ENCODE data around the gene GIGYF2.

Gene GIGYF2

DNA sequence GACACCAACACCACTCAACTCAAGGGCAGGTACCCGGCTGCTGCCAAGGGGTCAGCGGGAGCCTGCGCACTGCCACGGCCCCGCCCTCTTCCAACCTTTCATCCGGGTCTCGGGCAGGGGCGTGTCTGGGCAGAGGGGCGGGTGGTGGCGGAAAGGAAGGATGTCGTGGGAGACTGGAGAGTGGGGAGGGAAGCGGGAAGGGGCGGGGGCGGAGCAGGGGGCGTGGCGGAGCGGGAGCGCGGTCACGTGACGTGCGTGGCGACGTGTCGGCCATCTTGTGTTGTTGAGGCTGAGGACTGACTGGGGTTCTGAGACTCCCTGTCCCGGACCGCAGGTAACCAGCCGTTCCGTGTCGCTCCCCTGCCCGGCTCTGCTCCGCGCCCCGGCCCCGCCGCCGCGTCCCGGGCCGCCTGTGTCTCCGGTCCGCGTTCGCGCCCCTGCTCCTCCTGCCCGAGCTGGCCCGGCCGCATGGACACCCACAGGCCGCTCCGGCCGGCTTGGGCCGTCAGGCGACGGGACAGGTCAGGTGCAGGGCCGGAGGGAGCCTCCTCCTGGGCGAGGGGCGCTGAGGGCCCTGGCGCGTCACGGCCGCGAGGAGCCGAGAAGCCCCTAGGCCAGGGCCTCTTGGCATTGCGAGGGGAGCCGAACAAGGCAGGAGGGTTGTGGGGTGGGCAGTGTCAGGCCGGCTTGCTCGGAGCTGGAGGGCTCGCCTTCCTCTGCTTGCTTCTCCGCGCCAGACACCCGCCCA lies at the start of gene GIGYF2:
TSS of gene GIGYF2 (plus strand) at position 273 of the 748 bp plus-strand sequence. CDS start 37,867 bp downstream, outside the sequence.
- in situ Hi-C loops (cut with HindIII; ENCODE audit: low pct_unique_long_range_greater_than_20kb, low sequenced_read_pairs): no loop called here

GRCh38 chr2:232649033-232649432 lies 48.1 kb upstream of the GIGYF2 start:
- in situ Hi-C loops (cut with HindIII; ENCODE audit: low pct_unique_long_range_greater_than_20kb, low sequenced_read_pairs): no loop called here
- DNase-seq (ENCODE audit: low read depth in 1 of 2, low spot score in 1 of 2): no peak
- no peak for TF ChIP-seq JUND (IDR thresholded peaks at IDR 0.05; ENCODE audit: low read depth)

More for the DNA sequence above, at the start of gene GIGYF2:
- peak; percentile 72 to 97 for DNase-seq (ENCODE audit: low read depth in 1 of 2, low spot score in 1 of 2)
- no peak for TF ChIP-seq JUND (IDR thresholded peaks at IDR 0.05; ENCODE audit: low read depth)

GRCh38 chr2:232652505-232652851 lies 44.7 kb upstream of the GIGYF2 start:
- in situ Hi-C loops (cut with HindIII; ENCODE audit: low pct_unique_long_range_greater_than_20kb, low sequenced_read_pairs): no loop called here
- TF ChIP-seq JUND (IDR thresholded peaks at IDR 0.05; ENCODE audit: low read depth): no peak

GRCh38 chr2:232653441-232653840 lies 43.7 kb upstream of the GIGYF2 start:
- TF ChIP-seq JUND (IDR thresholded peaks at IDR 0.05; ENCODE audit: low read depth): no peak
- in situ Hi-C loops (cut with HindIII; ENCODE audit: low pct_unique_long_range_greater_than_20kb, low sequenced_read_pairs): no loop called here
- DNase-seq (ENCODE audit: low read depth in 1 of 2, low spot score in 1 of 2): no peak

More at GRCh38 chr2:232652505-232652851, 44.7 kb upstream of the GIGYF2 start:
- no peak for DNase-seq (ENCODE audit: low read depth in 1 of 2, low spot score in 1 of 2)

DNA sequence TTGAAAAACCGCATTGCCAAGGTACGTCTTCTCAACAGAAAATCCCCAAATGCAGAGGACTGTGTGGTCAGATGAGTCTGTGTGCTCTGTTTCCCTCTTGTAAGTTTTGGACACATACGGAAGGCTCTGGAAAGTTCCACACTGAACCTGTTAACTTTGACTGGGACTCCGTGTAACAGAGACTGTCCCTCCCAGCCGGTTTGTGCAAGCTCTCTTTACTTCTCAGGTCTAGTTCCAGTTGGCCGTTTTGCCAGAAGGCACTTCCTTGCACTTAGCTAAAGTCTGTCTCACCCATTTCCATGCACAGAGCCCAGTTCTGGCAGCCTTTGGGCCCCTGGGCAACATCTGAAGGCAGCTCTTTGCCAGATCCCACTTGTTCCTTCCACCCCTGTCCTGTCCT lies 41.7 kb upstream of the GIGYF2 start:
- in situ Hi-C loops (cut with HindIII; ENCODE audit: low pct_unique_long_range_greater_than_20kb, low sequenced_read_pairs): no loop called here
- peak in 1 of 2 experiments; percentile 88 for DNase-seq (ENCODE audit: low read depth in 1 of 2, low spot score in 1 of 2)

GRCh38 chr2:232658217-232658785 lies 38.8 kb upstream of the GIGYF2 start:
- no peak for DNase-seq (ENCODE audit: low read depth in 1 of 2, low spot score in 1 of 2)
- TF ChIP-seq JUND (IDR thresholded peaks at IDR 0.05; ENCODE audit: low read depth): no peak
- in situ Hi-C loops (cut with HindIII; ENCODE audit: low pct_unique_long_range_greater_than_20kb, low sequenced_read_pairs): no loop called here

More for the DNA sequence above, 41.7 kb upstream of the GIGYF2 start:
- TF ChIP-seq JUND (IDR thresholded peaks at IDR 0.05; ENCODE audit: low read depth): no peak

- in situ Hi-C loops (cut with HindIII; ENCODE audit: low pct_unique_long_range_greater_than_20kb, low sequenced_read_pairs): no loop called here
- no peak for TF ChIP-seq JUND (IDR thresholded peaks at IDR 0.05; ENCODE audit: low read depth)
- no peak for DNase-seq (ENCODE audit: low read depth in 1 of 2, low spot score in 1 of 2)
Observed at GRCh38 chr2:232659359-232659758, 37.8 kb upstream of the GIGYF2 start.

GRCh38 chr2:232662486-232663260 lies 34.5 kb upstream of the GIGYF2 start:
- DNase-seq (ENCODE audit: low read depth in 1 of 2, low spot score in 1 of 2): no peak
- in situ Hi-C loops (cut with HindIII; ENCODE audit: low pct_unique_long_range_greater_than_20kb, low sequenced_read_pairs): no loop called here
- TF ChIP-seq JUND (IDR thresholded peaks at IDR 0.05; ENCODE audit: low read depth): no peak

DNA sequence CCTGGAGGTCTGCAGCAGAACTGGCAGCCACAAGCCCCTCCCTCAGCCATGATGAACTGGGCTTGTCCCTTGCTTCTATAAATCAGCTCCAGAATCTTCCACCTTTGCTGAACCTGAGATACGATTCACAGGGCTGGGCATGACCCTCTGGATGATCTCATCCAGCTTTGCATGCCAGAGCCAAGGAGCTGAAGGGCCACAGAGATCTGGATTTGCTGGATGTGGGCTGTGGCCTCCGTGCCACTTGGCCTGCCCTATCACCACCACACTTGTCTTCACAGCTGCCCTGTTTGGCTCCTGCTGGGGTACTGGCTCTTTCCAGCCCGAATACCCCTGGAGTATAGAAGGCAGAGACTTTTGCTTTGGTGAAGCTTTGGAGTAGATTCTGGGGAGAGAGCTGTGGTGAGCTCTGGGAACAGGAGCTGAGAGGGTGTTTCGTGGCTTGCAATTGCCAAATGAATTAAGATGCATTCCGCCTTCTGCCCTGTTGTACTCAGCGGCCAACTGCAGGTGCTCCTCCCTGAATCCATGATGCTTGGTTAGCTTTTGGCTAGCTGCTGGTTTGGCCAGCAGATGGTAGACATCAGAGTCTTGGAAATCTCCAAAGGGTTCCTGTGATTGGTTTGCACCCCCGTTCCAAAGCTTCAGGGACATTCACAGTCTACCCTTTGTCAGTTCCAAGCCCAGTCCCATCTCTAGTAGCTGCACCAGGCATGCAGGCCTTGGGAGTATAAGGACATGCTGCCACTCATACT lies 30.9 kb upstream of the GIGYF2 start:
- in situ Hi-C loops (cut with HindIII; ENCODE audit: low pct_unique_long_range_greater_than_20kb, low sequenced_read_pairs): no loop called here
- TF ChIP-seq JUND (IDR thresholded peaks at IDR 0.05; ENCODE audit: low read depth): no peak
- DNase-seq (ENCODE audit: low read depth in 1 of 2, low spot score in 1 of 2): no peak

DNA sequence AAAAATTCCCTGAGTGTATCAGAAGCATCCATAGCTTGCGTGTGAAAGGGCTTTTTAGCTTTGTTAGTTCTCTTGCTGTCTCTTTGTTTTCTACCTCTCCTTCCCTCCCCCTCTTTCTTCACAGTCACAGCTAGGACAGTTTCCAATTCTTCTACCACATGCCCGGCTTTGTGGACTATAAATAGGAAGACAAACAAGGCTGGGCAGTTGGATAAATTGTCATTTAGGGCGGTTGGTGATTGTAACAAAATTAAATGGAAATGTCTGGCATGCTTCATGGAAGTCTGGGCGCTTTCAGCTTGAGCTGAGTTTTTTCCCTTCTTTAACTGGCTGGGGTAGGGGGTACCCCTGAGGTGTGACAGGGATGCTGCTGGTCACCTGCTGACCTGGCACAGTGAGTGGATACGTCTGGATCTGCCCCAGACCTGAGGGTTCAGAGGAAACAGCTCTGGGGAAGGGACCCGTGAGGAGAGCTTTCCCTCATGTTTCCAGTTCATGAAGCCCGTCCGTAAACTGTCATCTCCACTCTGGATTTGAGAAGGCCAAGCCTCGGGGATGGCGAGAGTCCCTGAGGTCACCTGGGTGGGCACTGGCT lies 29.0 kb upstream of the GIGYF2 start:
- TF ChIP-seq JUND (IDR thresholded peaks at IDR 0.05; ENCODE audit: low read depth): no peak
- in situ Hi-C loops (cut with HindIII; ENCODE audit: low pct_unique_long_range_greater_than_20kb, low sequenced_read_pairs): no loop called here
- peak in 1 of 2 experiments; percentile 79 for DNase-seq (ENCODE audit: low read depth in 1 of 2, low spot score in 1 of 2)

DNA sequence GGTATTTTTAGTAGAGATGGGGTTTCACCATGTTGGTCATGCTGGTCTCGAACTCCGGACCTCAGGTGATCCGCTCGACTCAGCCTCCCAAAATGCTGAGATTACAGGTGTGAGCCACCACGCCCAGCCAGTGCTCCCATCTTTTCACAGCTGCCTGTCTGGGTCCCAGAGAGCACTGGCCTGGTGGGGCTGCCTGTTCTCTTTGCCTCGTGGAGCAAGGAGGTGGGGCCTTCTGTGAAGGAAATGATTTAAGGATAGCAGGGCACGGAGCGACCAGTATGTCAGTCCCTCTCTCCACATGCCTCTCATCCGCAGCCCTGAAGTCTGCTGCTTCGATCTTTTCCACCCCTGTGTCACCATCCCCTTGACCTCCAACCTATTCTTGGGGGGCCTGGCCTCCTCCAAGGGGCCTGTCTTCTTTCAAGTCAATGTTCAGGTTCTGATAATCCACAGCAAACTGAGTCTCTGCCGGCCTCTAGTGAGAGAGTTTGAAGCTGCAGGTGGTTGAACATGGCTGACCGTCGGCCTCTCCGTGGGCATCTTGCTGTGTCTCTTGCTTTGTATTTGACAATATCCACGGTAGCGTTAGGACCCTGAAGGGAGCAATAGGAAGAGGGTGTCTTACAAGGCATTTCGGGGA lies 28.2 kb upstream of the GIGYF2 start:
- no peak for TF ChIP-seq JUND (IDR thresholded peaks at IDR 0.05; ENCODE audit: low read depth)
- in situ Hi-C loops (cut with HindIII; ENCODE audit: low pct_unique_long_range_greater_than_20kb, low sequenced_read_pairs): no loop called here
- peak in 1 of 2 experiments; percentile 67 for DNase-seq (ENCODE audit: low read depth in 1 of 2, low spot score in 1 of 2)
